GM21723 (cell line): ENCODE results near the gene CHGA.

Source experiments
- ATAC-seq: cut with Tn5 transposase; IDR thresholded peaks from one replicate; pipeline ENCODE4 v1.9.1; 2021; ENCODE audit warnings: mild to moderate bottlenecking, moderate library complexity; ENCODE audit not compliant: unreplicated experiment

CHGA gene

DNA sequence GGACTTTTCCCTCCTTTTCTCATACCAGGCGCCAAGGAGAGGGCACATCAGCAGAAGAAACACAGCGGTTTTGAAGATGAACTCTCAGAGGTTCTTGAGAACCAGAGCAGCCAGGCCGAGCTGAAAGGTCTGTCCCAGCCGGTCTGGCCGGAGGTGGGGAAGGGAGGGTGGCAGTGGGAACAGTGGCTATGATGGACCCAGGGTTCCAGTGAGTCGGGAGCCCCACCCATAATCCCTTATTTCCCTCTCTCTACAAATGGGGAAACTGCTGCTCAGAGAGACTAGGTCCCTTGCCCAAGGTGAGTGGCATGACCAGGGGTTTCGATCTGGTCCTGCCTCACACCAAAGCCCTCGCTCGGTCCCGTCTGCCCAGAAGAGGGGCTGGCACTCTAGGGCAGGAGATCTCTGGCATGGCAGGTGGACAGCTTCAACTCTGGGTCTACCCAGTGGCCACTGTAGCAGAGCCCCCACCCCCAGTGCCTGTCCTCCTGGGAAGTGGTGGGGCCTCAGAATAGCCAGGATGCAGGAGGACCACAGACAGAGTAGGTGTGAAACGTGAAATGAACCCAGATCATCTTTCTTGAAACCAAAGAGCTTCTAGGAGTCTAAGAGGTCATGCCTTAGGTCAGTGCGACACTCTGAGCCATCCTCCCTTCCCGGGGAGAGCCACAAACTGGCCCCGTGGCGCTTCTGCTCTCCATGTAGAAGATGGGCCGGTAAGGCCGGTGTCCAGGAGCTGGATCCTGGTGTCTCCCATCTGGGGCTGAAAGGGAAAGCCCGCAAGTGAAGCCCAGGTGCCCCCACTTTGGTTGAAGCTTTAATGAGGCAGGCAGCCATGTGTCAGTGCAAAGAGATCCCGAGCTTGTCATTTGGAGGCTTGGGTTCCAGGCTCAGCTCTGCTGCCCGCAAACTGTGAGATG lies 7.0 kb downstream of the CHGA start:
- no peak for ATAC-seq

DNA sequence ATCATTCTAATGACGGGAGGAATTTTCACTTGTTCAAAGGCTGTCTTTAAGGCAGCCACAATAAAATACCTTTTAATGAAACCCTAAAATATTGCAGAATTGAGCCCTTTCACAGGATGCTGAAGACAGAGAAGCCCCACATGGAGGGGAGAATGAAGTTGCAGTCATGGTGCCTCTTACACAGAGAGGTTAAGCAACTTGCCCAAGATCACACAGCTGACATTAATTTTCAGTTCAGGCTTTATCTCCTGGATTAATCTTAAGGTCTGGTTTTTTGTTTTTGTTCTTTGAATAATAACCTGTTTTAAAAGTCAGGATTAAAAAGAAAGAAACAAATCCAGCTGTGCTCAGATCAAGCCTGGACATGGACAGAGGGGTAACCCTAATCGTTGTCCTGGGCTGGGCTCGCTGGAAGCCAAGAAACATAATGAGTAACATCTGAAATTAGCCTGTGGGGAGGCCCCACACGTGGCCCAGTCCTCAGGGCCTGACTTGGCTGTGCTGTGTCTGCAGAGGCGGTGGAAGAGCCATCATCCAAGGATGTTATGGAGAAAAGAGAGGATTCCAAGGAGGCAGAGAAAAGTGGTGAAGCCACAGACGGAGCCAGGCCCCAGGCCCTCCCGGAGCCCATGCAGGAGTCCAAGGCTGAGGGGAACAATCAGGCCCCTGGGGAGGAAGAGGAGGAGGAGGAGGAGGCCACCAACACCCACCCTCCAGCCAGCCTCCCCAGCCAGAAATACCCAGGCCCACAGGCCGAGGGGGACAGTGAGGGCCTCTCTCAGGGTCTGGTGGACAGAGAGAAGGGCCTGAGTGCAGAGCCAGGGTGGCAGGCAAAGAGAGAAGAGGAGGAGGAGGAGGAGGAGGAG lies 8.0 kb downstream of the CHGA start:
- ATAC-seq: no peak

DNA sequence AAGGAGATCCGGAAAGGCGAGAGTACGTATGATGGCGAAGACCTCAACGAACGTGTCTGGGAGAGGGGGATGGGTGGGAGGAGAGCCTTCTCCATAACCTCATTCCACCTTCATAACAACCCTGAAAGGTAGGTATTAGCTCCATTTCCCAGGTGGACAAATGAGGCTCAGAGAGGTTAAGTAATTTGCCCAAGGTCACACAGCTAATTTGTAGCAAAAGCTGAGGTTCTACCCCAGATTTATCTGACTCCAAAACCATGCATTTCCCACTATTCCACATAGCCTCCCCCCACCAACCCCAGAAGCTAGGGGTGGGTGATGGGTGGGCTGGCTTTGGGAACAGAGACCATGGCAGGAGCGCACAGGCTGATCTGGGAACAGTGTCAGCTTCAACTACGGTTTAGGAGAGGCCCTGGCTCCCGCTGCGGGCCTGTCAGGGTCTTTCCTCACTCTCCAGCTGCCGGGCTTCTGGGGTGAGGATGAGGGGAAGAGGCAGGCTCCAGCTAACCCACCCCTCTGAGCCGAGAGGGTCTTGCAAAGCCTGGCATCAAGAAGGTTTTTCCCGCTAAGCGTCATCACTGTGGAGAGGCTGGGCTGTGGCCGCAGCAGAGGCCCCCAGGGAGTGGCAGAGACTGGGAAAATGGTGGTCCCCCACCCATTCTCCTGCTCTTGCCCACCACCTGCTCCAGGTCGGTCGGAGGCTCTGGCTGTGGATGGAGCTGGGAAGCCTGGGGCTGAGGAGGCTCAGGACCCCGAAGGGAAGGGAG lies 8.9 kb downstream of the CHGA start:
- no peak for ATAC-seq

DNA sequence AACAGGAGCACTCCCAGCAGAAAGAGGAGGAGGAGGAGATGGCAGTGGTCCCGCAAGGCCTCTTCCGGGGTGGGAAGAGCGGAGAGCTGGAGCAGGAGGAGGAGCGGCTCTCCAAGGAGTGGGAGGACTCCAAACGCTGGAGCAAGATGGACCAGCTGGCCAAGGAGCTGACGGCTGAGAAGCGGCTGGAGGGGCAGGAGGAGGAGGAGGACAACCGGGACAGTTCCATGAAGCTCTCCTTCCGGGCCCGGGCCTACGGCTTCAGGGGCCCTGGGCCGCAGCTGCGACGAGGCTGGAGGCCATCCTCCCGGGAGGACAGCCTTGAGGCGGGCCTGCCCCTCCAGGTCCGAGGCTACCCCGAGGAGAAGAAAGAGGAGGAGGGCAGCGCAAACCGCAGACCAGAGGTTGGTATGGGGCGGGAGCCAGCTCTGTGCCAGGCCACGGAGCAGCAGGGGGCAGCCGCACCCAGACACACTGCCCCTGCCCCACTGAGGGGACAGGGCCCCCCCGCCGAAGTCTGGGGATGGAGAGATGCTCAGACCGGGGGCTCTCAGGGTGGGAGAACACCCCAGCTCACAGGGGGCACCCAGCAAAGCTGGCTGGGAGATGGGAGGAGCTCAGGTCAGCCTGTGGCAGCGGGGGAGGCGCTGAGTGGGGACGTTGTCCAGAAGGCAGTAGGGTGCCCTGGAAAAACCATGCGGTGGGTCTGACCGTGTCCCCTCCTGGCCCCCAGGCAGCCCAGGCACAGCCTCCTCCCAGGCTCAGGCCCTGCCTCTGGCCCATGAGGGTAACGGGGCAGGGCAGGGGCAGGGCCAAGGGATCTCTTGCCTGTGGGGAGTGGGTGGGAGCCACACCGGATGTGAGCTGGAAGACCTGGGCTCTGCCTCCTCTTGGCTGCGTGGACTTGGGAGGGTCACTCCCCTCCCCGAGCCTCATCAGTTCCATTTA lies 9.8 kb downstream of the CHGA start:
- ATAC-seq: no peak

DNA sequence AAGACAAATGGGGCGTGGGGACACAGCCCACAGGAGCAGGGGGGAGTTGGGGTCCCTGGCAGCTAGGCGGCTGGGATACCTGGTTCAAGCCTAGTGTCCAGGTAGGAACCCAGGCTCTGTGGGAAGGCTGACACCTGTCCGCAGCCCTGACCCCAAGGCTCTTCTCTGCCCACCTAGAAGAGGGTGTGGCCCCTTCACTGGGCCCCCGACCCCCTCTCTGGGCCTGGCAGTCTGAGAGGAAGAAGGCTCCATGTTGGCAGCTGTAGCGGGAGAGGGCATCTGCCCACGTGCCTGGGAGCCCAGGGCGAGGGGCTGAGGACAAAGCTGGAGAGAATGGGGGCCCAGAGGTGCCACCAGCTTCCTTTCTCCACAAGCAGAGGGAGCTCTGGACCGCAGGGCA lies 10.5 kb downstream of the CHGA start:
- no peak for ATAC-seq

GRCh38 chr14:92934196-92935085 lies 11.5 kb downstream of the CHGA start:
- ATAC-seq: no peak

GRCh38 chr14:92935446-92935845 lies 12.5 kb downstream of the CHGA start:
- no peak for ATAC-seq

GRCh38 chr14:92936085-92936484 lies 13.1 kb downstream of the CHGA start:
- ATAC-seq: no peak

- no peak for ATAC-seq
These were observed 14.3 kb downstream of the CHGA start for GRCh38 chr14:92937051-92937937.

GRCh38 chr14:92938235-92938875 lies 15.4 kb downstream of the CHGA start:
- ATAC-seq: no peak

DNA sequence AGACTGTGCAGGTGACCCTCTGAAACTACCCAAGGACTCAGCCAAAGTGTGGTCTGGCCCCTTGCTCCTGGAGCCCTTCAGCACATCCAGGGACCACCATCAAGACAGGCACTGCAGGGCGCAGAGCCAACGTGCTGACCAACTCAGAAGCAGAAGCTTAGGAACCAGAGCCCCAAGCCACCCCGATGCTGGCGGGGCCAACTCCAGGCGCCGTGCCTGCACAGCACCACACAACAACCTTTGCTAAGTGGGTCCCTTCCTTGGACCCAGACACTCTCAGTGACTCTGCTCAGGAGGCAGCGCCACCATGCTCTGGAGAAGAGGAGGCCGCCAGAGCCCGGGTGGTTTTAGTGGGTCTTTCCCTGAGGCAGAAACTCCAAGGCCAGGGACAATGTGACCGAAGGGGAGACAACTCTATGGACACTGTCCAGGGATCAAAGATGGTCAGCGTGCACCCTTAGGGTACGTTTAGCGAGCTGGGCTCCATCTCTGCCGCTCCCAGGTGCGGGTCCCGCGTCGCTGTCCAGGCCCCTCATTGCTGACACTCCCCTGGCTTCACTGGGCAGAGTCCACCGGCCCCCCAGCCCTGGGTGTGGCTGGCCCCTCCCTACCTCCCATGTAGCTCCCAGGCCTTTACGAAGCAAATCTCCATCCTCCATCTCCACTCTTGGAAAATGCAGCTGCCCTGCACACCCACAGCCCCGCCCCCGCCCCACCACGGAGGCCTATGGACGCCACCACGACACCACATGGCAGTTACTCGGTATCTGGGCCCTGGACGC lies 16.1 kb downstream of the CHGA start:
- no peak for ATAC-seq

- no peak for ATAC-seq
These were observed 16.7 kb downstream of the CHGA start for GRCh38 chr14:92939699-92940098.

GRCh38 chr14:92940543-92940942 lies 17.6 kb downstream of the CHGA start:
- ATAC-seq: no peak

GRCh38 chr14:92941531-92941930 lies 18.6 kb downstream of the CHGA start:
- no peak for ATAC-seq

DNA sequence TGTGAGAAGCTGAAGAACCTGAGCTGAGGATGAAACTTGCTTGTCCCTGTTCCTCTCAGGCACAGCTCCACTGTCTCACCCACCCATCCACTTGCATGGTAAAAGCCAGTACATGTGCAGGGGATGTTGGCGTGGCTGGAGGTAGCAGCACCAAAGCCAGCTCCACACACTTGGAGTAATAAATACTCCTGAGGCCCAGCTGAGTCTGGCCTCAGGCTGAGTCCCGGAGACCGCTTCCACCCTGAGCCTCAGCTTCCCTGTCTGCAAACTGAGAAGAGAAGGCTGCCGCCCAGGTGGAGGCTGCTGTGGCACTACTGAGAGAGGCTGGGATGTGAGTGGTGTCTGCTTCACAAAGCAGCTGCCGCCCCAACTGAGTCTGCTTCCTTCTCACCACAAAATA lies 19.2 kb downstream of the CHGA start:
- ATAC-seq: no peak

GRCh38 chr14:92942576-92942975 lies 19.6 kb downstream of the CHGA start:
- ATAC-seq: no peak
